Activated gamma-delta T cell treated with Interleukin-2 at 50 U/mL for 16 hours (primary cell): ENCODE results near the gene IFNE.
A peak's percentile ranks its signal among the peaks of the same experiment; 100 is the strongest.
"Not testable (repeated sequence)": the region's sequence is repeated elsewhere in the genome, so short reads cannot be mapped to it uniquely, and the experiment has no call there.

ENCODE experiments used
- DNase-seq: peaks from one replicate; pipeline ENCODE4 v3.0.0-alpha.2; 2020

Gene IFNE

DNA sequence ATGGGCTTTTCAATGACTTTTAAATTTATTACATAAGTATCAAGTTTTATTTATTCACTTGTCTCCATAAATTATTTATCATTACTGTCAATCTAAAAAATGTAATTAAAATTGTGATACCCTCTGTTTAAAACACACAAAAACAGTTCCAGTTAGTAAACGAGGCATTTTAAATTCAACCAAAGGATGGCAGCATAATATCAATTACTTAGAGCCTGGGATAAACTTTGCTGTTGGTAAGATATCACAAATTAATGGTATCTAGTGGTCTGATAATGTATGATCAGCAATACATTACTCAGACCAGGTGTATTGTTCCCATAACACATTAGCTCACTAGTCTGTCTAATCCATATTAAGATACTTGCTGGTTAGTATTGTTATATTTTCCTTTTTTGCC is 9.6 kb upstream of the IFNE start:
- DNase-seq: no peak

DNA sequence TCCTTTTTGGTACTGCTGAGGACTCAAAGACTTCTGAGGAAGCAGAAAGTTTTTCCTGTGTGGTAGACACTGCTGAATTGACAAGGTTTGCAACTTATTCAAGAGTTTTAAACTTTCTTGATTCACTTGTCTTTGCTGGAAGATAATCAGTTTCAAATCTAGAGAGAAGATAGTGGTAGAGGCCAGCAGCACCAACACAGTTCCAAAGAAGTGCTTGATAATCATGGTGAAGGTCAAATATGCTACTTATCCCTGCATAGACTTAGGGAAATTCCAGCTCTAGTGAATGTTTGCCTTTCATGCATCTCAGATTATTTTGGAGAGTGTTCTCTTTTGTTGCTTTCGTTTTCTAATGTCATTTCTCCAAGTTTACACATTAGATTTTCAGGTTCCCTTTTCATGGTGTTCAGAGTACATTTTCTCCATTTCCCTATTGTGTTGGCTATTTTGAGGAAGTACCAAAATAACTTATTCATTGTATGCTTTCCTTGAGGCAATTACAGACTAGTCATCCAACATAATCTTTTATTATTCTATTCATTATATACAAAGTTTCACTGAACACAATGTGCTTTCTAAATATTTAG is 550 bp downstream of the IFNE start:
- no peak for DNase-seq

DNA sequence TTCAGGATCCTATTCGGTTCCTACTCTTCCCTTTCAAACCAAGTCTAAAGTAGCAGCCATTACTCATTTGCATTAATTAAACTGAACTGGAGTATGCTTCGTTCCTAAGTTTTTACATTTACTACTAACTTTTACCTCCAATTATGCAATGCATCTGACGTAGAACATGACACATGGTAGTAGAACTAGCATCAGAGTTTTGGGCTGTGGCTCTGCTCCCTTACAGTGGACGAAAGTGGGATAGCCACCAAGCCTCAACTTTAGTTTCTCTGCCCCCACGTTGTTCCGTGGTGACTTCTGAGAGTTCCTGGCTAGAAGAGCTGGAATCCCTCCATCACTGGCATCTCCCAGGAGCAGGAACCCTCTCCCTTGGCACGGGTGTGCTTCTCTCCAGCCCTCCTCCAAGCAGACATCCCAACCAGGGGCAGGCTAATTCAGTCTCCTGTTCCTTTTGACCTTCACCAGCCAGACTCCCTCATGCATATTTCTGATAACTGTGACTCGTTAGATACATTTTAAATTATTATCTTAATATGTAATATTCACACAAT is 2.9 kb downstream of the IFNE start:
- no peak for DNase-seq

DNA sequence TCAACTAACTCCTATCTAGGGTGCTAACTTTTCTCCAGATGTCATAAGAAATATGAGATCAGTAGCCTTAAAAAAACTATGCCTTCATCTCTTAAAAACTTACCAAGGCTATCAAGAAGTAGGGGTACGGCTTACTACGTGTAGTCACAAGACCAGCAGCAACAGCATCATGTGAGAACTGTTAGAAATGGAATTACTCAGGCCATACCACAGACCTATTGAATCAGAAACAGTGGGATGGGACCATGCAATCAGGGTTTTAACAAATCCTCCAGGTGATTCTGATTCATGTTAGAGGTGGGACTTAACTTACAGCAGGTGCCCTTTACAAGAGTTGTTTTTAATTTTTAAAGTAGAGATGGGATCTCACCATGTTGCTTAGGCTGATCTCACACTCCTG is 4.6 kb downstream of the IFNE start:
- no peak for DNase-seq

- DNase-seq: no peak
Observed at GRCh38 chr9:21473236-21473635, 8.9 kb downstream of the IFNE start.

DNA sequence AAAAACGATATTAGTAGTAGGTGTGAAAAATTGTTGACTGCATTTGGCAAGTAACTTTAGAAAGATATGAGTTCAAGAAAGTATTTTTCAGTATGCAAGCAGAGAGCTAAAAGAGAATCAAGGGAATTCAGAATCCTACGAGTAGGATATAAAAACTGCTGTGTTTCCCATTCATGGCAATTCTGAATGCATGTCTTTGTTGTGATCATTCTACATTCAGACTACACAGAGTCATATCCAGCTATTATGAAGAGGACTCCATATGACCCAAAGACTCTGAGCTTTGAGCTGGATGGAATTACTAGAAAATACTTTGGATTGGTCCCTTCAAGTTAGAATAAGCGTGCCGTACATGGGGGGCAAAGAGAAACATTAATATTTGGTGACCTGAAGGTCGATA is 12.0 kb downstream of the IFNE start:
- DNase-seq: no peak

GRCh38 chr9:21465859-21466518 is 16.1 kb downstream of the IFNE start:
- DNase-seq: no peak

DNA sequence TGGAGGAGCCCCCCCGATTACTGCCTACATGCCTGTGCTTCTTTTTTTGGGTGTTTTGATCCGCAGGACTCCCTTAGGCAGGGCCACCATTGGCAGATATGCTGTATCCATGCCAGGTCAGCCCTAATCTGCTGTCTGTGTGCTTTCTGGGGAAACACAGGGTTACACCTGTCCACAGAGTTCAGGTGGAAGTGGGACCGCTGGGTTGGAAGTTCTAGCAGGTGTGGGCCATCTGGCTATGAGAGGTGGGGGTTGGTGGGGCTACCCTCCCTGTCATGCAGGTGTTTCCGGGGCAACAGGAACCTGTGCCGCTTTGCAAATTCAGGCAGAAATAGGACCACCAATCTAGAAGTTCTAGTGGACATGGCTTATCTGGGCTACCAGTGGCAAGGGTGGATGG is 17.0 kb downstream of the IFNE start:
- DNase-seq: no peak

- no peak for DNase-seq
Observed at GRCh38 chr9:21461377-21461776, 20.7 kb downstream of the IFNE start.

GRCh38 chr9:21455320-21455719 is 26.8 kb downstream of the IFNE start:
- DNase-seq: no peak

DNA sequence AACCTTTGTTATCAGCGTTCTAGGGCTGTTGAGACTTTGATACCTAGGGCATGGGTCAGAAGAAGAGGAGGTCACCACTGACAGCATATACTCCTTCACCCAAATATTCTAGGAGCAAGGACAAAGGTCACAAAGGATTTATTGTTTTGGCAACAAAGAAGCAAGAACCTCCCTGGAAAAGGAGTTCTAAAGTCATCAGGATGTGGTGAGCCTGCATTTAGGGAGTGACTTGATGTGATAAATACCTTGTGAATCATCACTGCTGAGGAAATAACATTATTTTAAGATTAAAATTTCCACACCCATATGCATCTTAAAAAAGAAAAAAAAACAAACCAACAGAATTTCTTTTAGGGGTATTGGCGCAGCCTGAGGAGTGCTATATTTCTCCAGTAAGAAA is 28.0 kb downstream of the IFNE start:
- DNase-seq: no peak

DNA sequence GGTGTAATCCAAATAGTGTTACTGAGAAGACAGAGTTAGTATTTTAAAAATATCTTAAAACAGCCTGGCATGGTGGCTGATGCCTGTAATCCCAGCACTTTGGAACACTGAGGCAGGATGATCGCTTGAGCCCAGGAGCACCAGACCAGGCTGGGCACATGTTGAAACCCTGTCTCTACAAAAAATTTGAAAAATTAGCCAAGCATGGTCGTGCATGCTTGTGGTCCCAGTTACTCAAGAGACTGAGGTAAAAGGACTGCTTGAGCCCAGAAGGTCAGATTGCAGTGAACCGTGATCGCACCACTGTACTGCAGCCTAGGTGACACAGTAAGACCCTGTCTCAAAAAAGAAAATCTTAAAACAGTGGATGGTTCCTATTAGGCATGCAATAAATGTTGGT is 29.4 kb downstream of the IFNE start:
- DNase-seq: no peak

DNA sequence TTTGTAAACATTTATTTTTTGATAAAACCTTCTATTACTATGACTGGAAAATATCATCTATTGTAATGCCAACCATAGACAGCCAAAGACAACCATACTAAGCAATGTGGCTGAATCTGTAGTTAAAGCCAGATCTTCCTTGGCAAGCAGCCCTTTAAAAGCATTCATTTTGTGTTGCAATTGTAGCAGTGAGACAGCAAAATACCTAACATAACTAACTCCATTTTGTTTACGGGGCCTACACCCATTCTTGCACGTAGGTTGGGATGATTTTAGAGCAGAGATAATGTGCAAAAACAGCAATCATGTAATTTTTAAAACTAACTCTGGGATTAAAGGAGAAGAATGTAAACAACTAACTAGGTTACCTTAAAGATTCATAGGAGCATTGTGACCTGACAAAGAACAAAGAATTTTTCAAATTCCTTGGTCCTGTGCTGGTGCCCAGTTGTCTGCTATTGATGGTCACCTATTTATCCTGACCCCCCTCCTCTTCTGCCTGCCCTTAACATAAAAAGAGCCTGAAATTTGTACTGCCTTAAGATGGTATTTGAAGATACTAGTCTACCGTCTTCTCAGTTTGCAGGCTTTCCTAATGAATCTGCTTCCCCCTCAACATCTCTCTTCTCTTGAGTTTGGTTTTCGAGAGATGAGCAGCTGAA is 31.2 kb downstream of the IFNE start:
- DNase-seq: no peak

- DNase-seq: not testable (repeated sequence)
Observed at GRCh38 chr9:21449312-21449711, 32.8 kb downstream of the IFNE start.

GRCh38 chr9:21443849-21444625 is 38.1 kb downstream of the IFNE start:
- no peak for DNase-seq

DNA sequence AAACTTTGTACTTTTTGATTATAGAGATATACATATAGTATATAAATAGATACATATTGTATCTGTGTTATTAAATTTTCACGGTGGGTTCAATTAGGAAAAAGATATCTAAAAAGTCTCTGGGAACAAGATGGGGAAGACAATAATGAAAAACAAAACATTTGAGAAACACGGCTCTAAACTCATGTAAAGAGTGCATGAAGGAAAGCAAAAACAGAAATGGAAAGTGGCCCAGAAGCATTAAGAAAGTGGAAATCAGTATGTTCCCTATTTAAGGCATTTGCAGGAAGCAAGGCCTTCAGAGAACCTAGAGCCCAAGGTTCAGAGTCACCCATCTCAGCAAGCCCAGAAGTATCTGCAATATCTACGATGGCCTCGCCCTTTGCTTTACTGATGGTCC is 42.0 kb downstream of the IFNE start, which contains the start of gene IFNA1:
Gene IFNA1 (plus strand): TSS at position 301 of the 400 bp plus-strand sequence. CDS start 69 bp downstream, at position 370.
- no peak for DNase-seq

GRCh38 chr9:21435015-21435383 is 47.1 kb downstream of the IFNE start:
- DNase-seq: not testable (repeated sequence)

DNA sequence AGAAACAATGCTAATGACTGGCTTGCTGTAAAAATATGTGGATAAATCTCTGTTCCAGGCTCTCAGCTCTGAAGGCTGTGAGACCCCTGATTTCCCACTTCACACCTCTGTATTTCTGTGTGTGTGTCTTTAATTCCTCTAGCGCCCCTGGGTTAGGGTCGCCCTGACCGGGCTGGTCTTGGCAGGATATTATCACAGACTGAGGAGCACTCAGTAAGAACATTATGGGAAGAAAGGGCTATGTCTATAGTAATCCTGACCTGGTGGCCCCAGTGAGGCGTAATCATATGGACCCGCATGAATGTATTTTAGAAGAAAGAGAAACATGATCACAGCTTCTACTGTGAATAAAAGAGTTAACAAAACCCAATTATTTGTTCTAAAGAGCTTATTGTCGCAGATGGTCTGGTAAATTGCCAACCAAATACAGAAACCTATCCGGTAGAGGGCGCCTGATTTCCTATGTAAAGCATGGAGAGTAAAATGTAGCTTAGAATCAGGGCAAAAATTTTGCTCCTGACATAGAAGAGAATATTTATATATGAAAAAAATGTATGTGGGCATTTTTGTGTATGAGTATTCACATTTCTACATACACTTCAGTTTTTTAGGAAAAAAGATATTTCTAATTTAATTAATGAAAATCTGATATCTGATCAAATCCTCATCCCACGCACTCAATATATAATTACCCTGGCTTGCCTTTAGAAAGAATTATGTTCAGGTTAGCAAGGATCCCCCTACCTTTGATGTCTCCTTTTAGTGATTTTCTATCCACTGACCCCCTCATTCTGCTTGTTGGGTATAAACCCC is 47.7 kb downstream of the IFNE start:
- DNase-seq: peak; percentile 31

DNA sequence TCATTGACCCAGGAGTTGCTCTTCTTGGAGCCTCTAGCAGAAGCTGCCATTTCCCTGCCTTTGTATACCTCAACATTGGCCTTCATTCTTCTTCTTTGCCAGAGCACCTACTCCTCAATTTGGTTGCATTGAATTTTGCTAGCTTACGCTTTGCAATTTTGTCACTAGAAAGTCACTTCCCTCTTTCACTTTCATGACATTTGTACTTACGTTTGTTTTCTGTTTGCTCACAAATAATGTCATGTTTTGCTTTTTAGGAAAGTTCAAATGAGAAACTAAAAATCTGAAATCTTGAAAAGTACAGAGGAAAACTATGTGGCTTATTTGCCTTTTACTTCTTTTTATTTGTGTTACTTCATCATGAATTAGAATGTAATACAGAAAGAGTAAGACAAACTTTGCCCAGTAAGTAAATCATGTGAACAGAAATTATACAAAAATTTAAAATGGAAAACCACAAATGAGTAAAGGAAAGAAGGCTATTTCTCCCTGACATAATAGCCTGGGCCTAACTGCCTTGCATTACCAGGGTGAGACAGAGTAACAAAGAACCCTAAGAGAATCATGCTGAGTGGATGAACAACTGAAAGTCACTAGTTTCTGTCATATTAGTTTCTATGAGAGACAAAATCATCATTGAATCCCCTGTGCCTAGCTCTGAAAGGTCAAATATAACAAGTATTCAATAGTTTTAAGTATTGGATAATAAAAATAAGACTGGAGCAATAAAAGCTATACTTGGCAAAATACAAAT is 49.3 kb downstream of the IFNE start:
- no peak for DNase-seq
